HepG2 (cell line): Measurements from ENCODE around the gene GNAL.

Experiments used
- CHD4 ChIP-seq: fragments of 200-600 bp; sonication (generic); IDR thresholded peaks from 2 replicates; pipeline ENCODE4 v1.7.0; 2017; ENCODE audit warnings: mild to moderate bottlenecking, low read length, borderline replicate concordance
- FOXA1 ChIP-seq, 2 experiments: fragments of 450-650 bp in 1 of 2; sonication (generic) in 1 of 2; formaldehyde crosslinking in 1 of 2; IDR thresholded peaks; 2 replicates each; pipeline versions ENCODE4 v1.4.0 to v1.6.1; 2016 to 2020; ENCODE audit warnings: missing genetic modification reagents in 1 of 2
- GATAD2A ChIP-seq: IDR thresholded peaks from 2 replicates; pipeline ENCODE4 v1.6.1; 2016
- ZBTB8A ChIP-seq: sonication (generic); formaldehyde crosslinking; IDR thresholded peaks from 2 replicates; pipeline ENCODE4 v1.4.0; 2020; ENCODE audit warnings: mild to moderate bottlenecking, low read depth, missing genetic modification reagents, borderline replicate concordance
- ZC3H13 ChIP-seq: sonication (generic); formaldehyde crosslinking; IDR thresholded peaks from 2 replicates; pipeline ENCODE4 v1.8.1; 2023; ENCODE audit warnings: mild to moderate bottlenecking, missing genetic modification reagents, moderate library complexity
- ZNF546 ChIP-seq: sonication (generic); formaldehyde crosslinking; conservative IDR thresholded peaks from 2 replicates; pipeline ENCODE4 v1.8.1; 2023; ENCODE audit warnings: mild to moderate bottlenecking, missing genetic modification reagents
- ZZZ3 ChIP-seq: sonication (generic); formaldehyde crosslinking; IDR thresholded peaks from 2 replicates; pipeline ENCODE4 v1.4.0; 2020; ENCODE audit warnings: missing genetic modification reagents, mild to moderate bottlenecking, borderline replicate concordance

GRCh38 chr18:11857177-11857887, 168.3 kb downstream of the GNAL start:
- no peak for TF ChIP-seq ZNF546
- TF ChIP-seq ZZZ3 (CRISPR knock-in tag), result no peak
- peak; percentile 43; the same call in 1 of the 2 replicates for TF ChIP-seq GATAD2A (CRISPR knock-in tag)
- no peak for TF ChIP-seq ZC3H13 (CRISPR knock-in tag)
- no peak for TF ChIP-seq ZBTB8A (CRISPR knock-in tag)
- no peak for TF ChIP-seq FOXA1 (IDR thresholded peaks at IDR 0.05)
- TF ChIP-seq FOXA1 (CRISPR knock-in tag; IDR thresholded peaks at IDR 0.05), result 0 out of 2 replicates have a peak, but pooled peaks have one; percentile 4
- no peak for TF ChIP-seq CHD4
